Sigmoid colon (tissue), 7 donors: ENCODE results near the gene GLP1R. TPM values are rescaled to one million over a fixed set of nuclear protein-coding genes. Genes with fewer than 3 reads are reported as not detected.

Experiments used
- DNase-seq: peaks from one replicate; pipeline ENCODE4 v3.0.0-alpha.2; 2019
- H3K27ac ChIP-seq, 4 donors: fragments of 200-600 bp; sonication (generic); one replicate each; pipeline ENCODE4 v1.5.1; 2016 to 2019; ENCODE audit warnings: mild to moderate bottlenecking in 1 of 4
- H3K27me3 ChIP-seq, 3 donors: fragments of 200-600 bp; sonication (generic); one replicate each; pipeline ENCODE4 v1.5.1; 2019; ENCODE audit warnings: mild to moderate bottlenecking in 1 of 3
- H3K36me3 ChIP-seq, 4 donors: fragments of 200-600 bp; sonication (generic); one replicate each; pipeline ENCODE4 v1.5.1; 2016 to 2019
- H3K4me1 ChIP-seq, 4 donors: fragments of 200-600 bp; sonication (generic); one replicate each; pipeline ENCODE4 v1.5.1; 2017 to 2019
- H3K4me3 ChIP-seq, 4 donors: fragments of 200-600 bp; sonication (generic); one replicate each; pipeline ENCODE4 v1.5.1; 2017 to 2019; ENCODE audit warnings: mild to moderate bottlenecking in 2 of 4, moderate library complexity in 1 of 4
- H3K9me3 ChIP-seq, 4 donors: fragments of 200-600 bp in 3 of 4; sonication (generic) in 3 of 4; one replicate each; pipeline versions ENCODE4 v1.5.1 to v1.6.1; 2013 to 2019
- EP300 ChIP-seq, 4 donors: sonication (generic); formaldehyde crosslinking; IDR thresholded peaks; one replicate each; pipeline ENCODE4 v1.6.1; 2017; ENCODE audit warnings: antibody characterized with exemption in 4 of 4
- POLR2A ChIP-seq, 2 donors: fragments of 450-650 bp; IDR thresholded peaks; one replicate each; pipeline ENCODE4 v1.6.1; 2016; ENCODE audit warnings: antibody characterized with exemption in 2 of 2, mild to moderate bottlenecking in 2 of 2, moderate library complexity in 2 of 2
- POLR2AphosphoS5 ChIP-seq, 4 donors: sonication (generic); formaldehyde crosslinking; IDR thresholded peaks; one replicate each; pipeline ENCODE4 v1.6.1; 2017; ENCODE audit warnings: antibody characterized with exemption in 4 of 4
- WGBS, 2 donors: extraction: QIAGEN DNeasy Blood & Tissue Kit; methylation state at CpG; one replicate each; pipeline ENCODE4 v1.1.7; 2013; 5-methylcytosine and 5-hydroxymethylcytosine counted together
- intact Hi-C: fragments of 100-400 bp; cut with DNase I; formaldehyde crosslinking; loops from one replicate; pipeline ENCODE4 v1.15.1; 2023
- polyA plus RNA-seq, 3 donors: library from polyadenylated mRNA; stranded (reverse); fragments of 200-250 nt; gene quantifications; one replicate each; pipeline ENCODE4 v1.2.3, GENCODE V29; 2013
- total RNA-seq, 4 donors: library from RNA; depleted of rRNA; stranded (reverse); fragments of >200 nt; gene quantifications; one replicate each; pipeline ENCODE4 v1.1.0, GENCODE V29; 2016
- TF ChIP-seq, protein P1 (sequence below), 4 experiments: fragments of 450-650 bp in 3 of 4; fragments of 200-600 bp in 1 of 4; IDR thresholded peaks; one replicate each; pipeline ENCODE4 v1.5.1; 2016 to 2019; ENCODE audit warnings: antibody characterized with exemption in 4 of 4, mild to moderate bottlenecking in 3 of 4, moderate library complexity in 2 of 4
- donor health status: healthy with polysubstance abuse.
- donor health status: Bipolar disorder and iron deficiency.
- donor health status: healthy.

GLP1R gene
- total and polyA plus RNA-seq, 7 donors: 0.06 to 0.14 TPM; not detected in 5

- TF ChIP-seq, protein P1, sequence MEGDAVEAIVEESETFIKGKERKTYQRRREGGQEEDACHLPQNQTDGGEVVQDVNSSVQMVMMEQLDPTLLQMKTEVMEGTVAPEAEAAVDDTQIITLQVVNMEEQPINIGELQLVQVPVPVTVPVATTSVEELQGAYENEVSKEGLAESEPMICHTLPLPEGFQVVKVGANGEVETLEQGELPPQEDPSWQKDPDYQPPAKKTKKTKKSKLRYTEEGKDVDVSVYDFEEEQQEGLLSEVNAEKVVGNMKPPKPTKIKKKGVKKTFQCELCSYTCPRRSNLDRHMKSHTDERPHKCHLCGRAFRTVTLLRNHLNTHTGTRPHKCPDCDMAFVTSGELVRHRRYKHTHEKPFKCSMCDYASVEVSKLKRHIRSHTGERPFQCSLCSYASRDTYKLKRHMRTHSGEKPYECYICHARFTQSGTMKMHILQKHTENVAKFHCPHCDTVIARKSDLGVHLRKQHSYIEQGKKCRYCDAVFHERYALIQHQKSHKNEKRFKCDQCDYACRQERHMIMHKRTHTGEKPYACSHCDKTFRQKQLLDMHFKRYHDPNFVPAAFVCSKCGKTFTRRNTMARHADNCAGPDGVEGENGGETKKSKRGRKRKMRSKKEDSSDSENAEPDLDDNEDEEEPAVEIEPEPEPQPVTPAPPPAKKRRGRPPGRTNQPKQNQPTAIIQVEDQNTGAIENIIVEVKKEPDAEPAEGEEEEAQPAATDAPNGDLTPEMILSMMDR (IDR thresholded peaks at IDR 0.05): no peak
- TF ChIP-seq POLR2AphosphoS5 (IDR thresholded peaks at IDR 0.05): no peak
- H3K36me3 ChIP-seq: no peaks in the 10 kb centered on the region
- no peaks in the 10 kb centered on the region for H3K9me3 ChIP-seq
- H3K4me3 ChIP-seq: no peak overlapping the region
- 29 to 68% methylated on average over 7 of the region's 7 CpGs for WGBS, 2 donors
- H3K27me3 ChIP-seq: peaks cover 0 to 25% (median 0%) of the 10 kb centered on the region in 3 donors
- intact Hi-C loops: no loop called here
- no peaks in the 10 kb centered on the region for H3K4me1 ChIP-seq
- no peak for DNase-seq
- no peak overlapping the region for H3K27ac ChIP-seq
These were observed 12.0 kb downstream of the GLP1R start for GRCh38 chr6:39060467-39061160.

- Histone ChIP-seq H3K4me3 (no peak overlapping the region), H3K4me1 (no peaks in the 10 kb centered on the region), H3K27ac (no peak overlapping the region), H3K36me3 (no peaks in the 10 kb centered on the region), H3K27me3 (peaks cover 0 to 25% (median 0%) of the 10 kb centered on the region in 3 donors), H3K9me3 (no peaks in the 10 kb centered on the region)
- intact Hi-C loops: no loop called here
- 10 to 46% methylated on average over 6 of the region's 6 CpGs for WGBS, 2 donors
- DNase-seq: no peak
- TF ChIP-seq POLR2AphosphoS5 (IDR thresholded peaks at IDR 0.05) (no peak), POLR2A (IDR thresholded peaks at IDR 0.05) (no peak), EP300 (IDR thresholded peaks at IDR 0.05) (no peak)
- TF ChIP-seq, protein P1 (IDR thresholded peaks at IDR 0.05): no peak
These were observed 12.6 kb downstream of the GLP1R start for GRCh38 chr6:39061182-39061581.

GRCh38 chr6:39061588-39061987 is 13.0 kb downstream of the GLP1R start:
- Histone ChIP-seq H3K9me3 (no peaks in the 10 kb centered on the region), H3K27me3 (peaks cover 0 to 25% (median 0%) of the 10 kb centered on the region in 3 donors), H3K27ac (no peak overlapping the region), H3K4me3 (no peak overlapping the region), H3K4me1 (no peaks in the 10 kb centered on the region), H3K36me3 (no peaks in the 10 kb centered on the region)
- 21 to 59% methylated on average over 3 of the region's 3 CpGs for WGBS, 2 donors
- DNase-seq: no peak
- TF ChIP-seq POLR2AphosphoS5 (IDR thresholded peaks at IDR 0.05) (no peak), POLR2A (IDR thresholded peaks at IDR 0.05) (no peak), EP300 (IDR thresholded peaks at IDR 0.05) (no peak)
- TF ChIP-seq, protein P1 (IDR thresholded peaks at IDR 0.05): no peak
- intact Hi-C loops: no loop called here

DNA sequence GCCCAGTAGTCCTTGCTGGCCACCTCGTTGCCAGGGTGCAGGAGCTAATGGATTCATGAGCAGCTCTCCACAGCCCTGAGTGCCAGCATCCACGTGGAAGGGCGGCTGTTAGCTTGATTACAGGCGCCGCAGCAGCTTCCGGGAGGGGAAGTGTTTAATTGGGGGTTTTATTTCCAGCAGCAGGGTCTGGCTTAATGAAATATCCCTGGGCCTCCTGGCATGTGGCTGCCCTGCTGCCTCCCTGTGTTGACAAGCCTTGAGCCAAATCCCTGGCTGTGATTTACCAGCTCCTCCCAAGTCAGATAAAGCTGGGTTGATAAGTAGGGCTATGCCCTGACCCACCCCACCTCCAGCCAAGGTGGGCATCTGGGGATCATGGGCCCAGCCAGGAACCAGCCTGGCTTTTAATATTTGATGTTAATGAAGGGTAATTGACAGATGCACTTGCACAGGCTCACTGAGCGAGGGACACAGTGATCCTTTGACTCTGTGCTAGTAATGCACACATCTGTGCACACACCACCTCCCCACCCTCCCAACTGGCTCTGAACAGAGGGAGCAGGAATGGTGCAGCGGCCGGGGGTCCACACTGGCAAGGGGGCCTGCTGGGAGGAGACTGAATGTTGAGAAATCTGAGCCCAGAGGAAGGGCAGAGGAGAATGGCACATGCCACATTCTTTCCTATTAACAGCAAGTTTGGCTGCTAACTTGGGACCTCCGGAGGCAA is 13.6 kb downstream of the GLP1R start:
- intact Hi-C loops: no loop called here
- Histone ChIP-seq H3K36me3 (no peaks in the 10 kb centered on the region), H3K9me3 (no peaks in the 10 kb centered on the region), H3K4me1 (no peaks in the 10 kb centered on the region), H3K27ac (no peak overlapping the region), H3K4me3 (no peak overlapping the region), H3K27me3 (peaks cover 0 to 29% (median 0%) of the 10 kb centered on the region in 3 donors)
- 28 to 57% methylated on average over 10 of the region's 10 CpGs for WGBS, 2 donors
- DNase-seq: no peak
- TF ChIP-seq EP300 (IDR thresholded peaks at IDR 0.05): no peak
- TF ChIP-seq, protein P1 (IDR thresholded peaks at IDR 0.05): no peak
- no peak for TF ChIP-seq POLR2A (IDR thresholded peaks at IDR 0.05)
- TF ChIP-seq POLR2AphosphoS5 (IDR thresholded peaks at IDR 0.05): no peak
